MM.1S (cell line): ENCODE results near the gene PRKCA.

Experiments
- DNase-seq: peaks from one replicate; pipeline ENCODE4 v3.0.0-alpha.2; 2015
- H2AFZ ChIP-seq: fragments of 300-600 bp; sonication (generic); 2 replicates; pipeline ENCODE4 v1.6.0; 2016; ENCODE audit warnings: antibody characterized with exemption, low read length
- H3F3A ChIP-seq: fragments of 300-600 bp; sonication (generic); 2 replicates; pipeline ENCODE4 v1.6.1; 2016; ENCODE audit warnings: mild to moderate bottlenecking, antibody characterized with exemption, low read length, moderate library complexity, mixed read lengths; ENCODE audit not compliant: insufficient read depth
- H3K27ac ChIP-seq: fragments of 300-600 bp; sonication (generic); 2 replicates; pipeline ENCODE4 v1.5.1; 2016; ENCODE audit warnings: mild to moderate bottlenecking, low read length
- H3K27me3 ChIP-seq: fragments of 300-600 bp; sonication (generic); replicated peaks from 2 replicates; pipeline ENCODE4 v1.6.0; 2016; ENCODE audit warnings: low read length; ENCODE audit not compliant: insufficient read depth
- H3K36me3 ChIP-seq: fragments of 300-600 bp; sonication (generic); replicated peaks from 2 replicates; pipeline ENCODE4 v1.6.1; 2016; ENCODE audit warnings: mild to moderate bottlenecking, low read length, mixed read lengths; ENCODE audit not compliant: insufficient read depth
- H3K4me1 ChIP-seq: fragments of 300-600 bp; sonication (generic); 2 replicates; pipeline ENCODE4 v1.6.1; 2016; ENCODE audit warnings: low read length, mixed read lengths
- H3K4me2 ChIP-seq: fragments of 300-600 bp; sonication (generic); 2 replicates; pipeline ENCODE4 v1.6.0; 2016; ENCODE audit warnings: low read depth, low read length
- H3K4me3 ChIP-seq: fragments of 300-600 bp; sonication (generic); 2 replicates; pipeline ENCODE4 v1.5.1; 2016; ENCODE audit warnings: low read length, mixed read lengths
- H3K79me2 ChIP-seq: fragments of 300-600 bp; sonication (generic); 2 replicates; pipeline ENCODE4 v1.6.1; 2016; ENCODE audit warnings: mixed run types, low read length, mixed read lengths
- H3K9ac ChIP-seq: fragments of 300-600 bp; sonication (generic); 2 replicates; pipeline ENCODE4 v1.6.1; 2016; ENCODE audit warnings: low read length, mixed read lengths
- H3K9me2 ChIP-seq: fragments of 300-600 bp; sonication (generic); replicated peaks from 2 replicates; pipeline ENCODE4 v1.6.1; 2016; ENCODE audit warnings: mild to moderate bottlenecking, low read length, mixed read lengths; ENCODE audit not compliant: insufficient read depth
- H3K9me3 ChIP-seq: fragments of 300-600 bp; sonication (generic); replicated peaks from 2 replicates; pipeline ENCODE4 v1.6.1; 2016; ENCODE audit warnings: mild to moderate bottlenecking, low read length, mixed read lengths; ENCODE audit not compliant: insufficient read depth
- H4K20me1 ChIP-seq: fragments of 300-600 bp; sonication (generic); 2 replicates; pipeline ENCODE4 v1.6.1; 2016; ENCODE audit warnings: mild to moderate bottlenecking, low read length, moderate library complexity, mixed read lengths; ENCODE audit not compliant: insufficient read depth
- EZH2 ChIP-seq: fragments of 300-600 bp; sonication (generic); optimal IDR thresholded peaks from 2 replicates; pipeline ENCODE3; 2017; ENCODE audit warnings: low read depth, mild to moderate bottlenecking, antibody characterized with exemption, low read length, mixed read lengths
- EZH2phosphoT487 ChIP-seq: fragments of 300-600 bp; sonication (generic); IDR thresholded peaks from 2 replicates; pipeline ENCODE4 v1.6.1; 2018; ENCODE audit warnings: antibody characterized with exemption, low read length
- TF ChIP-seq, protein P1 (sequence below): fragments of 300-600 bp; sonication (generic); IDR thresholded peaks from 2 replicates; pipeline ENCODE4 v1.5.1; 2016; ENCODE audit warnings: antibody characterized with exemption, low read length, mixed read lengths

PRKCA gene

DNA sequence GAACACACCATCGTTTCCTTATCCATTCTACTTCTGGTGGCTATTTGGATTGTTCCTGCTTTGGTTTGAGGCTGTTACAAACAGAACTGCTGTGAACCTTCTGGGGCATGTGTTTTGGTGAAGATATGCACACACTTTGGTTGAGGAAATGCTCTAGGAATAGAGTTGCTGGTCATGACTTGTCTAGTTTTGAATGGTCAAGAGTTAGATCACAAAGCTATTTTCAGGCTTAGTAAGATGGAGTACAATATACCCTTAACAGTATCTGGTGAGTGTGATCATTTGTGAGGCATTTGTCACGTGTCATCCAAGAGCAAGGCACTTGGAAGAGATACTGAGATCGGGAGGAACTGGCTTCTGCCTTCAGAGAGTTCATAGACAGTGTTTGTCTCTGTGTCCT, 485.5 kb downstream of the PRKCA start:
- no peak overlapping the region for H3K4me2 ChIP-seq
- H3K79me2 ChIP-seq = no peaks in the 10 kb centered on the region
- H3K27me3 ChIP-seq = no peaks in the 10 kb centered on the region
- no peak overlapping the region for H3K4me3 ChIP-seq
- H4K20me1 ChIP-seq = no peaks in the 10 kb centered on the region
- H3K4me1 ChIP-seq = no peaks in the 10 kb centered on the region
- no peaks in the 10 kb centered on the region for H3K9me3 ChIP-seq
- no peak for DNase-seq
- no peak overlapping the region for H2AFZ ChIP-seq
- no peaks in the 10 kb centered on the region for H3F3A ChIP-seq
- H3K9me2 ChIP-seq = no peaks in the 10 kb centered on the region
- no peaks in the 10 kb centered on the region for H3K36me3 ChIP-seq
- no peak overlapping the region for H3K27ac ChIP-seq
- TF ChIP-seq, protein P1, sequence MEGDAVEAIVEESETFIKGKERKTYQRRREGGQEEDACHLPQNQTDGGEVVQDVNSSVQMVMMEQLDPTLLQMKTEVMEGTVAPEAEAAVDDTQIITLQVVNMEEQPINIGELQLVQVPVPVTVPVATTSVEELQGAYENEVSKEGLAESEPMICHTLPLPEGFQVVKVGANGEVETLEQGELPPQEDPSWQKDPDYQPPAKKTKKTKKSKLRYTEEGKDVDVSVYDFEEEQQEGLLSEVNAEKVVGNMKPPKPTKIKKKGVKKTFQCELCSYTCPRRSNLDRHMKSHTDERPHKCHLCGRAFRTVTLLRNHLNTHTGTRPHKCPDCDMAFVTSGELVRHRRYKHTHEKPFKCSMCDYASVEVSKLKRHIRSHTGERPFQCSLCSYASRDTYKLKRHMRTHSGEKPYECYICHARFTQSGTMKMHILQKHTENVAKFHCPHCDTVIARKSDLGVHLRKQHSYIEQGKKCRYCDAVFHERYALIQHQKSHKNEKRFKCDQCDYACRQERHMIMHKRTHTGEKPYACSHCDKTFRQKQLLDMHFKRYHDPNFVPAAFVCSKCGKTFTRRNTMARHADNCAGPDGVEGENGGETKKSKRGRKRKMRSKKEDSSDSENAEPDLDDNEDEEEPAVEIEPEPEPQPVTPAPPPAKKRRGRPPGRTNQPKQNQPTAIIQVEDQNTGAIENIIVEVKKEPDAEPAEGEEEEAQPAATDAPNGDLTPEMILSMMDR = no peak
- TF ChIP-seq EZH2phosphoT487 (no peak), EZH2 (no peak)
- no peak overlapping the region for H3K9ac ChIP-seq

- Histone ChIP-seq H4K20me1 (no peaks in the 10 kb centered on the region), H3K36me3 (no peaks in the 10 kb centered on the region), H3K9me3 (no peaks in the 10 kb centered on the region), H3K27me3 (no peaks in the 10 kb centered on the region), H3K4me2 (no peak overlapping the region), H3K9ac (no peak overlapping the region), H3K4me3 (no peak overlapping the region), H3K9me2 (no peaks in the 10 kb centered on the region), H3K27ac (no peak overlapping the region), H3K79me2 (no peaks in the 10 kb centered on the region), H3F3A (no peaks in the 10 kb centered on the region), H2AFZ (no peak overlapping the region), H3K4me1 (no peaks in the 10 kb centered on the region)
- no peak for DNase-seq
- TF ChIP-seq, protein P1 = no peak
- TF ChIP-seq EZH2phosphoT487 = no peak
- TF ChIP-seq EZH2 = no peak
Measured at GRCh38 chr17:66789093-66789492, 486.7 kb downstream of the PRKCA start.

DNA sequence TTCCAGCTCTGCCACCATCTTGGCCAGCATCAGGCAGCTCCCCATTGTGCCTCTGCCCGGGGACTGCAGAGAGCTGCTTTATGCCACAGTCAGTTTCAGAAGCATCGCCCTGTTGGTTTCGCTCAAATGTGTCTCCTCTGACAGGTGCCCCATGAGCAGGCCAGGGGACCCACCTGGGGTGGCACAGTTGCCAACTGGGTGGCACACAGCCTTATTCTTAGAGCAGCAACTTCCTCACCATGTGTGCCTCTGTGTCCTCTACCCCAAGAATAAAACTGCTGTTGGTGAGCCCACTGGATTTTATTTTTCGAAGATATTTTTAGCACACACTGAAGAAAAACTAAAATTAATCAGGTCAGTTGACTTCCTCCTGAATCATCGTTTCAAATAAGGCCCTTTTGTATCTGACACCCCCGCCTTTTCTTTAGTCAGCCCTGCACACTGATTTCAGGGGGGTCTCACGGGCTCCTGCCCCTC, 487.6 kb downstream of the PRKCA start:
- no peak overlapping the region for H2AFZ ChIP-seq
- TF ChIP-seq EZH2phosphoT487 (no peak), EZH2 (no peak)
- TF ChIP-seq, protein P1 = no peak
- no peaks in the 10 kb centered on the region for H3K36me3 ChIP-seq

More for the DNA sequence above, 487.6 kb downstream of the PRKCA start:
- Histone ChIP-seq H3K79me2 (no peaks in the 10 kb centered on the region), H3K9me3 (no peaks in the 10 kb centered on the region), H3K4me1 (no peaks in the 10 kb centered on the region), H3K27ac (no peak overlapping the region), H3K27me3 (no peaks in the 10 kb centered on the region), H3K4me3 (no peak overlapping the region), H3K9ac (no peak overlapping the region), H3F3A (no peaks in the 10 kb centered on the region), H3K4me2 (no peak overlapping the region), H4K20me1 (no peaks in the 10 kb centered on the region), H3K9me2 (no peaks in the 10 kb centered on the region)
- DNase-seq = no peak
